H9 (cell line): ENCODE data around the gene CD300A. TPM values are rescaled to one million over a fixed set of nuclear protein-coding genes. Genes with fewer than 3 reads are reported as not detected.

Experiments used
- DNase-seq: peaks from one replicate; pipeline ENCODE4 v3.0.0-alpha.2; 2017
- H2AFZ ChIP-seq: one replicate; pipeline ENCODE4 v1.6.1; 2013; ENCODE audit warnings: mild to moderate bottlenecking, low read length, control low read depth, moderate library complexity
- H2AK5ac ChIP-seq: 2 replicates; pipeline ENCODE4 v1.6.1; 2013; ENCODE audit warnings: low read length, control low read depth, mixed read lengths; ENCODE audit not compliant: insufficient read length
- H2BK120ac ChIP-seq: one replicate; pipeline ENCODE4 v1.6.1; 2013; ENCODE audit warnings: low read depth, mild to moderate bottlenecking, low read length, control low read depth, inconsistent platforms; ENCODE audit not compliant: poor library complexity, severe bottlenecking
- H2BK12ac ChIP-seq: 2 replicates; pipeline ENCODE4 v1.6.1; 2013; ENCODE audit warnings: low read length, control low read depth, mixed read lengths, low read depth; ENCODE audit not compliant: insufficient read length
- H2BK15ac ChIP-seq: 2 replicates; pipeline ENCODE4 v1.6.1; 2013; ENCODE audit warnings: low read depth, low read length, control low read depth
- H2BK20ac ChIP-seq: one replicate; pipeline ENCODE4 v1.6.1; 2013; ENCODE audit warnings: low read depth, mild to moderate bottlenecking, low read length, control low read depth, inconsistent platforms; ENCODE audit not compliant: poor library complexity, severe bottlenecking
- H2BK5ac ChIP-seq: 2 replicates; pipeline ENCODE4 v1.6.1; 2013; ENCODE audit warnings: low read length, control low read depth, mixed read lengths; ENCODE audit not compliant: insufficient read length
- H3K14ac ChIP-seq: 2 replicates; pipeline ENCODE4 v1.6.1; 2013; ENCODE audit warnings: low read length, control low read depth; ENCODE audit not compliant: insufficient read depth
- H3K18ac ChIP-seq: 2 replicates; pipeline ENCODE4 v1.6.1; 2013; ENCODE audit warnings: low read depth, mild to moderate bottlenecking, mixed read lengths, low read length, control low read depth; ENCODE audit not compliant: insufficient read length
- H3K23ac ChIP-seq: 2 replicates; pipeline ENCODE4 v1.6.1; 2013; ENCODE audit warnings: low read length, control low read depth, mixed read lengths, low read depth; ENCODE audit not compliant: insufficient read length
- H3K23me2 ChIP-seq: 2 replicates; pipeline ENCODE4 v1.6.1; 2013; ENCODE audit warnings: low read depth, mild to moderate bottlenecking, mixed read lengths, low read length, control low read depth; ENCODE audit not compliant: insufficient read length, poor library complexity, severe bottlenecking
- H3K27ac ChIP-seq: 2 replicates; pipeline ENCODE4 v1.5.1; 2013; ENCODE audit warnings: low read length, control low read depth, mixed read lengths, low read depth; ENCODE audit not compliant: insufficient read length
- H3K27me3 ChIP-seq: 2 replicates; pipeline ENCODE4 v1.6.1; 2013; ENCODE audit warnings: low read length, control low read depth, inconsistent platforms; ENCODE audit not compliant: insufficient read depth
- H3K4ac ChIP-seq: 2 replicates; pipeline ENCODE4 v1.6.1; 2013; ENCODE audit warnings: low read depth, mild to moderate bottlenecking, control low read depth, inconsistent platforms, low read length, moderate library complexity
- H3K4me1 ChIP-seq: 2 replicates; pipeline ENCODE4 v1.6.1; 2013; ENCODE audit warnings: low read length, control low read depth, inconsistent platforms; ENCODE audit not compliant: insufficient read depth
- H3K4me2 ChIP-seq: 2 replicates; pipeline ENCODE4 v1.6.1; 2013; ENCODE audit warnings: low read length, control low read depth, mixed read lengths; ENCODE audit not compliant: insufficient read length, insufficient read depth
- H3K56ac ChIP-seq: 2 replicates; pipeline ENCODE4 v1.6.1; 2013; ENCODE audit warnings: low read depth, mild to moderate bottlenecking, mixed read lengths, low read length, control low read depth; ENCODE audit not compliant: insufficient read length
- H3K79me1 ChIP-seq: 2 replicates; pipeline ENCODE4 v1.6.1; 2013; ENCODE audit warnings: low read depth, mild to moderate bottlenecking, moderate library complexity, low read length, control low read depth, inconsistent platforms; ENCODE audit not compliant: insufficient read depth, poor library complexity, severe bottlenecking
- H3K79me2 ChIP-seq: 2 replicates; pipeline ENCODE4 v1.6.1; 2013; ENCODE audit warnings: low read length, control low read depth, inconsistent platforms; ENCODE audit not compliant: insufficient read depth
- H3K9ac ChIP-seq: 2 replicates; pipeline ENCODE4 v1.6.1; 2013; ENCODE audit warnings: low read length, control low read depth, mixed read lengths; ENCODE audit not compliant: insufficient read length; ENCODE audit errors: extremely low read depth
- H3K9me3 ChIP-seq: one replicate; pipeline ENCODE4 v1.6.1; 2013; ENCODE audit warnings: low read depth, low read length, inconsistent platforms; ENCODE audit not compliant: control insufficient read depth
- H3T11ph ChIP-seq: one replicate; pipeline ENCODE4 v1.6.1; 2013; ENCODE audit warnings: mild to moderate bottlenecking, low read length, control low read depth, inconsistent platforms
- H4K20me1 ChIP-seq: one replicate; pipeline ENCODE4 v1.6.1; 2013; ENCODE audit not compliant: control insufficient read depth, insufficient read length, insufficient read depth
- H4K5ac ChIP-seq: 2 replicates; pipeline ENCODE4 v1.6.1; 2013; ENCODE audit warnings: low read depth, mild to moderate bottlenecking, mixed read lengths, low read length, control low read depth; ENCODE audit not compliant: insufficient read length
- H4K8ac ChIP-seq: replicated peaks from 2 replicates; pipeline ENCODE4 v1.6.1; 2013; ENCODE audit warnings: low read length, control low read depth, mixed read lengths, low read depth; ENCODE audit not compliant: insufficient read length
- H4K91ac ChIP-seq: 2 replicates; pipeline ENCODE4 v1.6.1; 2013; ENCODE audit warnings: low read depth, mild to moderate bottlenecking, moderate library complexity, mixed read lengths, low read length, control low read depth; ENCODE audit not compliant: insufficient read length
- H3K27ac Mint-ChIP-seq, 3 experiments: 2 replicates in 2 of 3; 3 replicates in 1 of 3; pipeline ENCODE4 v1.8.0; 2020 to 2021; ENCODE audit warnings: mixed read lengths in 3 of 3, mild to moderate bottlenecking in 1 of 3, moderate library complexity in 1 of 3
- H3K27me3 Mint-ChIP-seq: 2 replicates; pipeline ENCODE4 v1.8.0; 2021; ENCODE audit warnings: low read depth, mild to moderate bottlenecking, moderate library complexity, mixed read lengths
- H3K36me3 Mint-ChIP-seq, 3 experiments: 2 replicates in 2 of 3; 3 replicates in 1 of 3; pipeline ENCODE4 v1.8.0; 2020 to 2021; ENCODE audit warnings: low read depth in 3 of 3, mixed read lengths in 3 of 3; ENCODE audit not compliant: insufficient read depth in 1 of 3
- H3K4me1 Mint-ChIP-seq, 2 experiments: 2 replicates each; pipeline ENCODE4 v1.8.0; 2020; ENCODE audit warnings: mixed read lengths in 2 of 2
- H3K4me3 Mint-ChIP-seq, 2 experiments: 2 replicates in 1 of 2; 3 replicates in 1 of 2; pipeline ENCODE4 v1.8.0; 2020 to 2021; ENCODE audit warnings: mild to moderate bottlenecking in 2 of 2, mixed read lengths in 2 of 2, moderate library complexity in 1 of 2
- H3K9me3 Mint-ChIP-seq, 2 experiments: 2 replicates in 1 of 2; 3 replicates in 1 of 2; pipeline ENCODE4 v1.8.0; 2020; ENCODE audit warnings: mild to moderate bottlenecking in 2 of 2, mixed read lengths in 2 of 2, moderate library complexity in 1 of 2
- WGBS: extraction: QIAGEN DNeasy Blood & Tissue Kit; methylation state at CpG from one replicate; pipeline ENCODE4 v1.1.7; 2013; ENCODE audit warnings: missing lambda C conversion rate, low lambda C conversion rate, mixed read lengths; ENCODE audit not compliant: insufficient read length; ENCODE audit errors: extremely low coverage; 5-methylcytosine and 5-hydroxymethylcytosine counted together
- total RNA-seq: library from RNA; stranded (reverse); gene quantifications from 2 replicates; pipeline ENCODE4 v1.2.1, GENCODE V29; 2021
- TF ChIP-seq, protein P1 (sequence below): fragments of 200-600 bp; sonication (generic); conservative IDR thresholded peaks from 3 replicates; pipeline ENCODE4 v1.8.0; 2021; ENCODE audit warnings: antibody characterized with exemption, mild to moderate bottlenecking

The CD300A gene
- total RNA-seq, 1 experiment from 2014 or later: not detected

GRCh38 chr17:74442291-74442669, 24.2 kb upstream of the CD300A start:
- Histone ChIP-seq H2BK5ac (no peak overlapping the region), H3K4ac (no peak overlapping the region), H3T11ph (no peak overlapping the region), H2BK120ac (no peak overlapping the region), H2BK15ac (no peak overlapping the region), H3K27ac (no peak overlapping the region), H2AFZ (no peak overlapping the region), H4K8ac (no peak overlapping the region), H4K91ac (no peak overlapping the region), H2BK20ac (no peak overlapping the region), H3K23ac (no peak overlapping the region), H3K27me3 (no peaks in the 10 kb centered on the region), H3K79me2 (no peaks in the 10 kb centered on the region), H3K18ac (no peak overlapping the region), H4K20me1 (no peaks in the 10 kb centered on the region), H3K9ac (no peak overlapping the region), H2AK5ac (no peak overlapping the region), H3K9me3 (no peaks in the 10 kb centered on the region), H3K23me2 (no peaks in the 10 kb centered on the region), H3K79me1 (no peaks in the 10 kb centered on the region), H2BK12ac (no peak overlapping the region), H3K4me1 (no peaks in the 10 kb centered on the region; the same call in 1 of the 2 replicates), H4K5ac (no peak overlapping the region), H3K14ac (no peak overlapping the region), H3K4me2 (peak overlapping the region; percentile 12), H3K56ac (no peak overlapping the region)
- H3K4me1 Mint-ChIP-seq: peaks cover 19 to 29% of the 10 kb centered on the region in 2 experiments
- TF ChIP-seq, protein P1, sequence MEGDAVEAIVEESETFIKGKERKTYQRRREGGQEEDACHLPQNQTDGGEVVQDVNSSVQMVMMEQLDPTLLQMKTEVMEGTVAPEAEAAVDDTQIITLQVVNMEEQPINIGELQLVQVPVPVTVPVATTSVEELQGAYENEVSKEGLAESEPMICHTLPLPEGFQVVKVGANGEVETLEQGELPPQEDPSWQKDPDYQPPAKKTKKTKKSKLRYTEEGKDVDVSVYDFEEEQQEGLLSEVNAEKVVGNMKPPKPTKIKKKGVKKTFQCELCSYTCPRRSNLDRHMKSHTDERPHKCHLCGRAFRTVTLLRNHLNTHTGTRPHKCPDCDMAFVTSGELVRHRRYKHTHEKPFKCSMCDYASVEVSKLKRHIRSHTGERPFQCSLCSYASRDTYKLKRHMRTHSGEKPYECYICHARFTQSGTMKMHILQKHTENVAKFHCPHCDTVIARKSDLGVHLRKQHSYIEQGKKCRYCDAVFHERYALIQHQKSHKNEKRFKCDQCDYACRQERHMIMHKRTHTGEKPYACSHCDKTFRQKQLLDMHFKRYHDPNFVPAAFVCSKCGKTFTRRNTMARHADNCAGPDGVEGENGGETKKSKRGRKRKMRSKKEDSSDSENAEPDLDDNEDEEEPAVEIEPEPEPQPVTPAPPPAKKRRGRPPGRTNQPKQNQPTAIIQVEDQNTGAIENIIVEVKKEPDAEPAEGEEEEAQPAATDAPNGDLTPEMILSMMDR: no peak
- DNase-seq: no peak
- H3K27me3 Mint-ChIP-seq: peaks cover 4% of the 10 kb centered on the region
- peak overlapping the region in 1 of 2 experiments; percentile 9; a peak in 1 of 5 replicates for H3K4me3 Mint-ChIP-seq
- no CpG with 5 or more reads among the region's 6 CpGs for WGBS
- peaks cover 4 to 6% of the 10 kb centered on the region in 2 experiments; a peak in 4 of 5 replicates for H3K9me3 Mint-ChIP-seq
- H3K36me3 Mint-ChIP-seq: peaks cover 4 to 33% (median 8%) of the 10 kb centered on the region in 3 experiments; a peak in 6 of 7 replicates
- peak overlapping the region in 2 of 3 experiments; percentile 31 to 94; a peak in 3 of 7 replicates for H3K27ac Mint-ChIP-seq
